ENCODE measurements around the gene ST8SIA4.

ST8SIA4 gene

GRCh38 chr5:100867039-100867562 is 36.0 kb downstream of the ST8SIA4 start:
- no peak for DNase-seq

DNA sequence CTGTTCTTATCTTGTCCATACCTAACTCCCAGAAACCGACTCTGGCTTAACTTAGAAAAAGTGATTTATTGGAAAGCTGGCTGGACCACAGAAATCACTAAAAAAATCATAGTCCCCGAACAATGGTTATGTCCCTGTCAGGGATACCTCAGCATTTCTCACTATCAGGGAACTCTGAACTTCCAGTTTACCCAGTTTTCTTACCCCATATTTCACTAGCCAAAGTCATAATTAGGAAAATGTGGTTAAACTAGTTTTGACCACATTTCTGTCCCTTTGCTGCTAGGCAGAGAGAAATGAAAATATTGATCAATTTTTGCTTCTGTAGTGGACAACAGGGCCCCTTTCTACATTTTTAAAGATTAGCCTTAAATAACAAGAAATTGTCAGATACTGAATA is 38.2 kb downstream of the ST8SIA4 start:
- DNase-seq, result no peak

- DNase-seq, result no peak
Measured at GRCh38 chr5:100863739-100864138, 39.3 kb downstream of the ST8SIA4 start.

DNA sequence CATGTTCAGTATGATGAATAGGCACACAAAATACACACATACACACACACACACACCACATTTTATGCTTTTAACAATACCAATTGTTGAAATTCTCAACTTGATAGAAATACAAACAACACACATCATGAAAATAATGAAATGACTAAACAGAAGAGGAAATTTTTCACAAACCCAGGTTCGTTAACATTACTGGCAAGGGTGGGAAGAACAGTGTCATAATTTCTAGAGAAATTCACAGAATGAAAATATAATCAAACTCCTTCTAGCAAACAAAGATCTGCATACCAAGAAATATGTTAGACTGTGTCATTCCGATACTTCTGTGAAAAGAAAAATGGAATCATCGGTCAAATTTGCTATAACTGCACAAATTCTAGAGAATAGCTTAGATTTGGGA is 41.9 kb downstream of the ST8SIA4 start:
- no peak for DNase-seq

- DNase-seq, result no peak
Measured at GRCh38 chr5:100860407-100860806, 42.7 kb downstream of the ST8SIA4 start.

DNA sequence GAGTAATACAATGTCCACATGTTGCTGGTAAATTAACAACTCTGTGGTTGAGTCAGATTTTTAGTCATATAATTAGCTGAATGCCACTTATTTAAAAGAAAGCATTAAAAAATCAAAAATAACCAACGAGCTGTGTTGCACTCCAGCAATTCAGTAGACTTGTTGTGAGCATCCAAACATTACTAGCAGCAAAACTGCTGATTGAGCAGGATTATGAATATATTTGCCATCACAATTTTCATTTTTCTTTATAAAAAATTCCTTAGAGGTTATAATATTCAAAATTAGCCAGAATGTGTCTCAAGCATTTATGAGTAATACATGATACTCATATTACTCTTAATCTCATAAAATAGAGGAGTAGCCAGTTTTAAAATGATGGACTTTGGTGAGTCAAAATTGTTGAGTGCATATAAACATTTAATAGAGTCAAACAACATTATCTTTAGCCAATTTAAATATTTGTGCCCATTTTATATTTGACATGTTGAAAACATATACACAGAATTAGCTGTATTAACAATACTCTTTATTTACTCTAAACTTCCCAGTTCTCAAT is 44.0 kb downstream of the ST8SIA4 start:
- no peak for DNase-seq

- DNase-seq, result no peak
Measured at GRCh38 chr5:100856462-100856861, 46.6 kb downstream of the ST8SIA4 start.

DNA sequence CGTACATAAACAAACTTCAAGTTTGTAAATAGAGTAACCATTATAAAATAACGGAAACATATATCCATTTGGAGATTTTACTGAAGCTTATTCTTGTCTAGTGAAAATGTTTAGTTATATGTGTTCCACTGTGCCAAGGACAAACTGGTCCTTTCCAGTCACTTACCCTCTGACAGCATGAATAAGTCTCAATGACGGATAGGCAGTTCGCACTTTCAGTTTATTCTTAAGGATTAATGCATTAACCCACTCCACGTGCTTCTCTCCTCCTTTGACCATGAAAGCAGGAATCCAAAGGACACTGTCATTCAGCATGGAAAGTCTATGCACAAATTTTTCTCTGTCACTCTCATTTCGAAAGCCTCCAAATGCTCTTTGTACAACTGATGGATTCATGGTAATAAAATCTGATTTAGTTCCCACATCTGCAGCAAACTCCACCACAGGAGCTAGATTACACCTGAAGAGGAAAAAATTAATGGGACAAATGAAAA is 47.1 kb downstream of the ST8SIA4 start:
- DNase-seq, result no peak

DNA sequence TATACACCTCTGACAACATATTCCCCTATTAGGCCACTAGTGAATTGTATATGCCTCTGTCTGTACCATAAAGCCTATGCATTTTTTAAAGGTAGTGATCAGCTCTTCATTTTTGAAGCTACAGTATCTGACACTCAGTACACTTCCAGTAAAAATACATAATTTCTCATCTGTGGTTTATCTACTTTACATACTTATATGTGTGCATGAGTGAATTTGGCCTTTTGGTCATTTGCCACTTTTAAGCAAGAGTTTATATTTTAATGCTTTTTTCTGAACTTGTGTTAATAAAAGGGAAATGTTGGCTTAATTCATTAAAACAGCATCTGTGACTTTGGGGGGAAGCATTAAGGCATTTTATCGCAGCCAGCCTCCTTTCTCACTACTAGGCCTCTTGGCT is 47.8 kb downstream of the ST8SIA4 start:
- no peak for DNase-seq

DNA sequence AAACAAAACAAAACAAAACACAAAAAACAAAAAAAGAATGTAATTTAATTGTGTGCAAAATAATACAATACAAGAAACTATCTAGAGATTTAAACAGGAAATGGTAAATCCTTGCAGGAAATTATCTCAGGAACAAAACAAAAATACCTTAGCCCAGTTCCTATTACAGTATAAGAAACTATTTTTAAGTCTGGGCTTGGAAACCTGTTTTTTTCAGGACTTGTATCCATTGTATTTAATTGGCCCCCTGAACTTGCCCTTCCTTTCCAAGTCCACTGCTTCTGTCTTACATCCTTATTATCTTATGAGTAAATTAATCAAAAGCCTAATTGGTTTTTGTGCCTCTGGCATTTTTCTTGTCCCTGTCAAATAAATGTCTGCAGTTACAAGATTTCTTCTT is 48.5 kb downstream of the ST8SIA4 start:
- no peak for DNase-seq

GRCh38 chr5:100853582-100853981 is 49.5 kb downstream of the ST8SIA4 start:
- DNase-seq, result no peak

- DNase-seq, result no peak
Measured at GRCh38 chr5:100852988-100853449, 50.1 kb downstream of the ST8SIA4 start.

DNA sequence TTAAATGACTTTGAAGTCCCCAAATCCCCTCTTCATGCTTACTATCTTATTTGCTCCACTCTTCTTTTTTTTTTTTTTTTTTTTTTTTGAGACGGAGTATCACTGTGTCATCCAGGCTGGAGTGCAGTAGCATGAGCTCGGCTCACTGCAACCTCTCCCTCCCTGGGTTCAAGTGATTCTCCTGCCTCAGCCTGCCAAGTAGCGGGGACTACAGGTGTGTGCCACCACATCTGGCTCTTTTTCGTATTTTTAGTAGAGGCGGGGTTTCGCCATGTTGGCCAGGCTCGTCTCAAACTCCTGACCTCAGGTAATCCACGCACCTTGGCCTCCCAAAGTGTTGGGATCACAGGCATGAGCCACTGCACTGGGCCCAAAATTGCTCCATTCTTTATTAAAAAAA is 51.0 kb downstream of the ST8SIA4 start:
- DNase-seq, result no peak

- no peak for DNase-seq
Measured at GRCh38 chr5:100846772-100847171, 56.3 kb downstream of the ST8SIA4 start.

DNA sequence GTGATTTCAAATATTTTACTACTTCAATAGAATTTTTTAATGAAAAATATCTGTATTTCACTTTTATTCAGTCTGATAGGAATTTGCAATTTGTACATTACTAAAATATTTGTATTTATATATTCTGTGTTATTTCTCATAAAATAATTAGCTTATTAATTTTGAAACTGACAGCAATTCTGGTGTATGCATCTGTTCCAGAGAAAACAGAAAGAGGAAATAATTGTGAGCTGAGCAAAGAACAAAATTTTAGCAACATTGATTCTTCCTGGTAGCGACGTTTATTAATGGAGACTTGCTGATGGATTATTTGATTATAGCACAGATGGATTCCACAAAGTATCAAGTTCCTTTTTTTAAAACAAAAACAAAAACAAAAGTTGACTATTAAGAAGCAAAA is 61.0 kb downstream of the ST8SIA4 start:
- no peak for DNase-seq

DNA sequence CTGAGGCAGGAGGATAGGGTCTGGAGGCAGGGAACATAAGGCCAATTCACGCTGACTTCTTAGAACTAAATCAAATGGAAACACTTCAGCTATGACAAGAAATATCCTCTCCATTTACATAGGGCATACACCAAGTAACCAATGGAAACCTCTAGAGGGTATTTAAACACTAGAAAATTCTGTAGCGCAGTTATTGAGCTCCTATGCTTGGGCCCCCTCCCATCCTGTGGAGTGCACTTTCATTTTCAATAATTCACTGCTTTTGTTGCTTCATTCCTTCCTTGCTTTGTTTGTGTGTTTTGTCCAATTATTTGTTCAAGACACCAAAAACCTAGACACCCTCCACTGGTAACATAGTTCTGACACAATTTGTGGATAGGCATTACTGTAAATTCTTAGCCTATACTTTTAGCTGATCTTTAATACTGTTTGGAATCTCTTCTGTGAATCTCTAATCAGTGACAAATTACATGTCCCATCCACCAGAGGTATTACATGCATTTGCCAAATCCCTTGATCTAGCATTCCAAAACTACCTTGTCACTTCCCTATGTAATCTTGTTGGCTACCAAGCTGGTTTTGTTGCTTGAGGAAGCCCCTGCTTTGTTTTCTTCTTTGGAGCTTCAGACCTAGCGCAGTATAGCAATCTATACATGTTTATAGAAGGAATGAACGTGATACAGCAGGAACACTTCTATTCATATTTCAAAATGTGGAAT is 61.6 kb downstream of the ST8SIA4 start:
- DNase-seq, result no peak

GRCh38 chr5:100840789-100841188 is 62.3 kb downstream of the ST8SIA4 start:
- DNase-seq, result no peak

DNA sequence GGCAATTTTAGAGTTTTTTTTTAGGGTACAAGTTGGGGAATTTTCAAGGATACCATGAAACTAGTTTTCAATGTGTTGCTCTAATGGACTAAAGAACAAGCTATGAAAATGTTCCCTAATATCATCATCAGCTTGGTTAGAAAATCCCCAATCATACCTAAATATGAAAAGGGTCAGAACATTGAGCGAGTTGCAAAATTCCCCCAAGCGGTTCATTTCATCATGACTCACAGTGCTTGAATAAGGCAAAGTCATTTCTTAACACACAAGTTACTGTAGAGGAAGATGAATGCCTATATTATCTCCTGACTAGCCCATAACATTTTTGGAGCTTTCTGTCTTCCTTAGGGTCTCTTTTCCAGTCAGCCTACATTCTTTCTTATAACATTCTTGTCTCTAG is 62.7 kb downstream of the ST8SIA4 start:
- no peak for DNase-seq

- DNase-seq, result no peak
Measured at GRCh38 chr5:100838048-100838473, 65.0 kb downstream of the ST8SIA4 start.

DNA sequence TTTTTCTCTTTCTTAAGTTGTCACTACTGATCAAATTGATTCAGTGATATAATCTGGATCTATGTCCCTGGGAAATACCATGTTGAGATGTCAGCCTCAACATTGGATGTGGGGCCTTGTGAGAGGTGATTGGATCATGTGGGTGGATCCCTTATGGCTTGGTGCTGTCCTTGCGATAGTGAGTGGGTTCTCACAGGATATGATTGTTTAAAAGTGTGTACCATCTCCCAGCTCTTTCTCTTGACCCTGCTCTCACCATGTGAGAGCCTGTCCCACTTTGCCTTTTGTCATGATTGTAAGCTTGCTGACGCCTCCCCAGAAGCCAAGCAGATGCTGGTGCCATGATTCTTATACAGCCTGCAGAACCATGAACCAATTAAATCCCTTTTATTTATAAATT is 68.6 kb downstream of the ST8SIA4 start:
- no peak for DNase-seq

GRCh38 chr5:100832252-100833230 is 70.5 kb downstream of the ST8SIA4 start:
- DNase-seq, result no peak

DNA sequence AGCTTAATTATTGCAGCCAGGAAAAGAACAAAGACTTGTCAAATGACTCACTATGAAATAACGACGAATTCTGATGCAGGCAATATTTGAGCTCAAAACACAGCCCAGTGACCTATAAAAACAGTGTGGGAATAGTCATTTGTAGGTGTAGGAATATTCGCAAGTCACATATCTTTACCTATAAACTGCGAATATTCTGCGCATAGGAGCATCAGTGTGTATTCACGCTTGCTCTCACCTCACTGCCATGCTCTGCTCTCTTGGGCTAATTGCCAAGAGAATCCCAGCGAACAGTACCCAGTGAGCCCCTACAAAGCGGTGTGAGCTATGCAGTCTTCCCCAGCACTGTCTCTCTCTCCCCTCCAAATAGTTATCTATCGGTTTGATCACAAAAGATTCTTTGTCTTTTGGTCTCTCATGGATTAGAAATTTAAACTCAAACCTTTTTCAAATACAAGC is 74.2 kb downstream of the ST8SIA4 start:
- DNase-seq, result no peak
